Subcutaneous adipose tissue (tissue), 4 donors: Measurements from ENCODE around the gene STRBP. TPM values are rescaled to one million over a fixed set of nuclear protein-coding genes. Genes with fewer than 3 reads are reported as not detected.

Source experiments
- CTCF ChIP-seq: fragments of 450-650 bp; IDR thresholded peaks from one replicate; pipeline ENCODE4 v1.5.1; 2016; ENCODE audit warnings: low read depth, mild to moderate bottlenecking, control low read depth, antibody characterized with exemption, moderate library complexity
- total RNA-seq, 4 donors: library from RNA; depleted of rRNA; stranded (reverse); fragments of >200 nt; gene quantifications; one replicate each; pipeline ENCODE4 v1.1.0, GENCODE V29; 2016

The STRBP gene
- total RNA-seq, 4 donors from 2014 or later, result 6.6 to 11.3 (median 10.0) TPM

GRCh38 chr9:123296174-123296573 is 27.8 kb upstream of the STRBP start:
- no peak for TF ChIP-seq CTCF

GRCh38 chr9:123291736-123292135 is 23.4 kb upstream of the STRBP start:
- no peak for TF ChIP-seq CTCF

GRCh38 chr9:123290764-123291163 is 22.4 kb upstream of the STRBP start:
- TF ChIP-seq CTCF, result no peak

GRCh38 chr9:123287639-123288038 is 19.3 kb upstream of the STRBP start:
- no peak for TF ChIP-seq CTCF

- no peak for TF ChIP-seq CTCF
Measured at GRCh38 chr9:123286324-123286723, 17.9 kb upstream of the STRBP start.

- no peak for TF ChIP-seq CTCF
Measured at GRCh38 chr9:123284656-123285055, 16.3 kb upstream of the STRBP start.

GRCh38 chr9:123283455-123283854 is 15.1 kb upstream of the STRBP start:
- TF ChIP-seq CTCF, result no peak
